HG03060 (cell line): ENCODE results near the gene GNPTAB.

Experiments
- ATAC-seq: cut with Tn5 transposase; IDR thresholded peaks from one replicate; pipeline ENCODE4 v1.9.1; 2021; ENCODE audit warnings: low read depth, moderate number of reproducible peaks; ENCODE audit not compliant: unreplicated experiment

GNPTAB gene

GRCh38 chr12:101703487-101703886, 127.3 kb downstream of the GNPTAB start:
- no peak for ATAC-seq

- no peak for ATAC-seq
Observed at GRCh38 chr12:101700299-101700820, 130.4 kb downstream of the GNPTAB start.

GRCh38 chr12:101698800-101699347, 131.9 kb downstream of the GNPTAB start:
- no peak for ATAC-seq

- no peak for ATAC-seq
Observed at GRCh38 chr12:101697930-101698799, 132.6 kb downstream of the GNPTAB start.

- no peak for ATAC-seq
Observed at GRCh38 chr12:101697197-101697929, 133.4 kb downstream of the GNPTAB start, which contains the start of gene CHPT1. Gene CHPT1 (plus strand): TSS chr12:101697640. CDS start chr12:101697862, 222 bp downstream.

GRCh38 chr12:101696251-101697196, 134.2 kb downstream of the GNPTAB start:
- ATAC-seq, result no peak

GRCh38 chr12:101695706-101696105, 135.1 kb downstream of the GNPTAB start:
- ATAC-seq, result no peak
